CD14-positive monocyte (primary cell): ENCODE data around the gene CARS2. TPM values are rescaled to one million over a fixed set of nuclear protein-coding genes. Genes with fewer than 3 reads are reported as not detected.

Experiments
- DNase-seq, 3 donors: peaks; one replicate each; pipeline ENCODE4 v3.0.0-alpha.2; 2011 to 2022
- H2AFZ ChIP-seq: 2 replicates; pipeline ENCODE4 v1.6.0; 2012; ENCODE audit warnings: mild to moderate bottlenecking, low read depth, low read length, inconsistent platforms; ENCODE audit not compliant: insufficient read depth, poor library complexity, severe bottlenecking
- H3K27ac ChIP-seq, 2 donors: 1 replicate in 1 of 2; 2 replicates in 1 of 2; pipeline ENCODE4 v1.5.1; 2012 to 2013; ENCODE audit warnings: low read length in 2 of 2, control low read depth in 1 of 2, inconsistent platforms in 1 of 2, low read depth in 1 of 2, mild to moderate bottlenecking in 1 of 2
- H3K27me3 ChIP-seq, 2 donors: one replicate each; pipeline versions ENCODE4 v1.6.0 to v1.6.1; 2011 to 2013; ENCODE audit warnings: low read length in 2 of 2; ENCODE audit not compliant: control insufficient read depth in 2 of 2, insufficient read depth in 2 of 2
- H3K36me3 ChIP-seq, 2 donors: replicated peaks in 1 of 2; 1 replicate in 1 of 2; 2 replicates in 1 of 2; pipeline versions ENCODE4 v1.5.1 to v1.6.1; 2012 to 2013; ENCODE audit warnings: low read length in 2 of 2, control low read depth in 1 of 2, inconsistent platforms in 1 of 2, mild to moderate bottlenecking in 1 of 2; ENCODE audit not compliant: insufficient read depth in 2 of 2, control insufficient read depth in 1 of 2
- H3K4me1 ChIP-seq, 2 donors: 1 replicate in 1 of 2; 2 replicates in 1 of 2; pipeline versions ENCODE4 v1.5.1 to v1.6.1; 2012 to 2013; ENCODE audit warnings: low read length in 2 of 2, control low read depth in 1 of 2, inconsistent platforms in 1 of 2, mild to moderate bottlenecking in 1 of 2, moderate library complexity in 1 of 2; ENCODE audit not compliant: insufficient read depth in 2 of 2, control insufficient read depth in 1 of 2
- H3K4me2 ChIP-seq: replicated peaks from 2 replicates; pipeline ENCODE3; 2012; ENCODE audit warnings: low read length, moderate library complexity, mild to moderate bottlenecking; ENCODE audit not compliant: poor library complexity, severe bottlenecking; ENCODE audit errors: extremely low read depth
- H3K4me3 ChIP-seq, 3 experiments: fragments of 200-600 bp in 1 of 3; sonication (generic) in 1 of 3; replicated peaks in 1 of 3; 1 replicate in 2 of 3; 2 replicates in 1 of 3; pipeline ENCODE4 v1.5.1; 2011 to 2013; ENCODE audit warnings: low read length in 3 of 3, mild to moderate bottlenecking in 3 of 3, control low read depth in 2 of 3, low read depth in 2 of 3, inconsistent platforms in 1 of 3, moderate library complexity in 1 of 3
- H3K79me2 ChIP-seq: 2 replicates; pipeline ENCODE4 v1.6.0; 2012; ENCODE audit warnings: mild to moderate bottlenecking, control low read depth, inconsistent platforms, low read length, moderate library complexity; ENCODE audit not compliant: insufficient read depth
- H3K9ac ChIP-seq: 2 replicates; pipeline ENCODE4 v1.6.0; 2017; ENCODE audit warnings: low read length, mild to moderate bottlenecking; ENCODE audit not compliant: insufficient read depth, poor library complexity, severe bottlenecking
- H3K9me3 ChIP-seq, 2 donors: replicated peaks in 1 of 2; 1 replicate in 1 of 2; 2 replicates in 1 of 2; pipeline versions ENCODE4 v1.5.1 to v1.6.1; 2012 to 2013; ENCODE audit warnings: low read length in 2 of 2, control low read depth in 1 of 2; ENCODE audit not compliant: control insufficient read depth in 1 of 2, insufficient read depth in 1 of 2
- H4K20me1 ChIP-seq: 2 replicates; pipeline ENCODE4 v1.6.0; 2012; ENCODE audit warnings: mild to moderate bottlenecking, low read length, control low read depth, moderate library complexity; ENCODE audit not compliant: insufficient read depth
- H3K27ac Mint-ChIP-seq, 7 donors: one replicate each; pipeline ENCODE4 v1.8.0; 2020; ENCODE audit warnings: mild to moderate bottlenecking in 7 of 7, mixed read lengths in 7 of 7, moderate library complexity in 6 of 7, inconsistent platforms in 2 of 7
- H3K27me3 Mint-ChIP-seq, 3 donors: one replicate each; pipeline ENCODE4 v1.8.0; 2021 to 2022; ENCODE audit warnings: low read depth in 3 of 3, mild to moderate bottlenecking in 3 of 3, mixed read lengths in 3 of 3, moderate library complexity in 3 of 3, inconsistent platforms in 1 of 3
- H3K36me3 Mint-ChIP-seq, 2 donors: one replicate each; pipeline ENCODE4 v1.8.0; 2020; ENCODE audit warnings: mixed read lengths in 2 of 2, inconsistent platforms in 1 of 2, mild to moderate bottlenecking in 1 of 2
- H3K4me1 Mint-ChIP-seq: one replicate; pipeline ENCODE4 v1.8.0; 2020; ENCODE audit warnings: mild to moderate bottlenecking, mixed read lengths
- H3K4me3 Mint-ChIP-seq, 2 donors: one replicate each; pipeline ENCODE4 v1.8.0; 2020; ENCODE audit warnings: mild to moderate bottlenecking in 2 of 2, mixed read lengths in 2 of 2, moderate library complexity in 1 of 2
- H3K9me3 Mint-ChIP-seq, 7 donors: one replicate each; pipeline ENCODE4 v1.8.0; 2020 to 2022; ENCODE audit warnings: mixed read lengths in 7 of 7, mild to moderate bottlenecking in 6 of 7, moderate library complexity in 6 of 7, inconsistent platforms in 2 of 7
- CTCF ChIP-seq: fragments of 200-600 bp; IDR thresholded peaks from one replicate; pipeline ENCODE4 v1.8.0; 2022; ENCODE audit warnings: antibody characterized with exemption, mild to moderate bottlenecking
- WGBS: methylation state at CpG from one replicate; pipeline ENCODE4 v1.1.5; 2013; ENCODE audit warnings: missing lambda C conversion rate; ENCODE audit not compliant: insufficient coverage; 5-methylcytosine and 5-hydroxymethylcytosine counted together
- intact Hi-C, 2 donors: fragments of 100-400 bp; cut with micrococcal nuclease; formaldehyde crosslinking; loops; one replicate each; pipeline versions ENCODE4 v1.15.0 to v1.15.1; 2023
- polyA plus RNA-seq, 3 donors: library from polyadenylated mRNA; depleted of rRNA in 1 of 3; unstranded in 2 of 3; stranded (reverse) in 1 of 3; fragments of 300-500 nt in 2 of 3; fragments of >200 nt in 1 of 3; fragmentation: Illumina TruSeq in 2 of 3; gene quantifications; 1 replicate in 2 of 3; 2 replicates in 1 of 3; pipeline ENCODE4 v1.2.3, GENCODE V29; 2012 to 2021

The CARS2 gene
- polyA plus RNA-seq, 3 donors: 130 to 305 (median 227) TPM

GRCh38 chr13:110605132-110605531, 100.8 kb downstream of the CARS2 start:
- H3K9me3 Mint-ChIP-seq: peaks cover 0 to 4% (median 0%) of the 10 kb centered on the region in 7 donors
- H3K27ac Mint-ChIP-seq: no peak overlapping the region

GRCh38 chr13:110600980-110601379, 104.9 kb downstream of the CARS2 start:
- Histone ChIP-seq H3K4me3 (no peak overlapping the region), H3K9ac (no peak overlapping the region), H3K27ac (no peak overlapping the region), H3K9me3 (no peaks in the 10 kb centered on the region), H3K36me3 (no peaks in the 10 kb centered on the region), H3K4me1 (no peaks in the 10 kb centered on the region), H3K79me2 (no peaks in the 10 kb centered on the region), H3K4me2 (no peak overlapping the region), H4K20me1 (no peaks in the 10 kb centered on the region), H2AFZ (no peak overlapping the region), H3K27me3 (no peaks in the 10 kb centered on the region)
- peaks cover 0 to 2% (median 0%) of the 10 kb centered on the region in 7 donors for H3K9me3 Mint-ChIP-seq
- no peak overlapping the region for H3K4me3 Mint-ChIP-seq
- H3K4me1 Mint-ChIP-seq: no peaks in the 10 kb centered on the region
- intact Hi-C loops: no loop called here
- H3K27me3 Mint-ChIP-seq: peaks cover 8 to 14% (median 9%) of the 10 kb centered on the region in 3 donors
- no peak for TF ChIP-seq CTCF
- H3K27ac Mint-ChIP-seq: no peak overlapping the region
- no peaks in the 10 kb centered on the region for H3K36me3 Mint-ChIP-seq
- WGBS: 100% methylated on average over 1 of the region's 4 CpGs
- no peak for DNase-seq

More at GRCh38 chr13:110605132-110605531, 100.8 kb downstream of the CARS2 start:
- Mint-ChIP-seq H3K4me1 (no peaks in the 10 kb centered on the region), H3K36me3 (no peaks in the 10 kb centered on the region), H3K27me3 (peaks cover 5 to 19% (median 9%) of the 10 kb centered on the region in 3 donors), H3K4me3 (no peak overlapping the region)
- H2AFZ ChIP-seq: no peak overlapping the region
- no peaks in the 10 kb centered on the region for H3K36me3 ChIP-seq
- H3K4me1 ChIP-seq: no peaks in the 10 kb centered on the region
- no peaks in the 10 kb centered on the region for H3K27me3 ChIP-seq
- H3K27ac ChIP-seq: no peak overlapping the region
- no peaks in the 10 kb centered on the region for H3K79me2 ChIP-seq
- H4K20me1 ChIP-seq: no peaks in the 10 kb centered on the region
- H3K9ac ChIP-seq: no peak overlapping the region
- H3K4me2 ChIP-seq: no peak overlapping the region
- WGBS: no CpG with 5 or more reads among the region's 6 CpGs
- no peak for DNase-seq
- no peaks in the 10 kb centered on the region for H3K9me3 ChIP-seq
- TF ChIP-seq CTCF: no peak
- intact Hi-C loops: no loop called here
- H3K4me3 ChIP-seq: no peak overlapping the region
